IPS-NIHi11 (cell line): Measurements from ENCODE around the gene RTN3.
A peak's percentile ranks its signal among the peaks of the same experiment; 100 is the strongest.
"Not testable (repeated sequence)": the region's sequence is repeated elsewhere in the genome, so short reads cannot be mapped to it uniquely, and the experiment has no call there.

Experiments
- DNase-seq: peaks from one replicate; pipeline ENCODE4 v3.0.0; 2012; ENCODE audit warnings: mixed read lengths, low spot score

Gene RTN3

GRCh38 chr11:63681321-63682065 is at the start of gene RTN3:
TSS of gene RTN3 (plus strand) at chr11:63681500. CDS start at chr11:63681637, 137 bp downstream.
- DNase-seq, result peak; percentile 97

GRCh38 chr11:63635762-63636465 is 45.4 kb upstream of the RTN3 start:
- DNase-seq, result peak; percentile 78

- DNase-seq, result not testable (repeated sequence)
Observed at GRCh38 chr11:63638436-63638835, 42.9 kb upstream of the RTN3 start.

- DNase-seq, result no peak
Observed at GRCh38 chr11:63639199-63639832, 42.0 kb upstream of the RTN3 start.

- no peak for DNase-seq
Observed at GRCh38 chr11:63641727-63642126, 39.6 kb upstream of the RTN3 start.

- no peak for DNase-seq
Observed at GRCh38 chr11:63643205-63643604, 38.1 kb upstream of the RTN3 start.

- no peak for DNase-seq
Observed at GRCh38 chr11:63652671-63653070, 28.6 kb upstream of the RTN3 start.

GRCh38 chr11:63660972-63661371 is 20.3 kb upstream of the RTN3 start:
- no peak for DNase-seq

GRCh38 chr11:63663809-63664208 is 17.5 kb upstream of the RTN3 start:
- no peak for DNase-seq

- no peak for DNase-seq
Observed at GRCh38 chr11:63666874-63667273, 14.4 kb upstream of the RTN3 start.

GRCh38 chr11:63667995-63668795 is 13.1 kb upstream of the RTN3 start:
- DNase-seq, result no peak

- no peak for DNase-seq
Observed at GRCh38 chr11:63670096-63670432, 11.2 kb upstream of the RTN3 start.

GRCh38 chr11:63670433-63671321 is 10.6 kb upstream of the RTN3 start:
- peak; percentile 72 for DNase-seq

- peak; percentile 98 for DNase-seq
Observed at GRCh38 chr11:63671322-63672155, 9.8 kb upstream of the RTN3 start, which contains the start of gene ATL3. TSS of gene ATL3 (minus strand) at chr11:63671376. CDS start at chr11:63671335, 41 bp downstream.

- no peak for DNase-seq
Observed at GRCh38 chr11:63672156-63672463, 9.2 kb upstream of the RTN3 start.

GRCh38 chr11:63672936-63673539 is 8.3 kb upstream of the RTN3 start:
- DNase-seq, result no peak

- DNase-seq, result no peak
Observed at GRCh38 chr11:63673579-63673978, 7.7 kb upstream of the RTN3 start.

- DNase-seq, result no peak
Observed at GRCh38 chr11:63680834-63681320, 423 bp upstream of the RTN3 start.

- DNase-seq, result peak; percentile 56
Observed at GRCh38 chr11:63682066-63683021, 1.0 kb downstream of the RTN3 start.
